ENCODE data around the gene ANO4. TPM values are rescaled to one million over a fixed set of nuclear protein-coding genes. Genes with fewer than 3 reads are reported as not detected.

Gene ANO4
- total RNA-seq, 4 donors from 2014 or later: 0.27 to 0.78 (median 0.48) TPM

- Histone ChIP-seq H3K36me3 (no peaks in the 10 kb centered on the region), H3K4me1 (no peaks in the 10 kb centered on the region), H3K27me3 (no peaks in the 10 kb centered on the region), H3K9me3 (no peaks in the 10 kb centered on the region), H3K4me3 (replicated peaks in 1 of 3) (no peak overlapping the region), H3K27ac (no peak overlapping the region)
- TF ChIP-seq POLR2A (IDR thresholded peaks at IDR 0.05) (no peak), CTCF (IDR thresholded peaks at IDR 0.05) (no peak)
- intact Hi-C loops (cut with DNase I): no loop called here
- 70 to 83% methylated on average over 2 to 3 of the region's 3 CpGs for WGBS, 2 donors
- no peak for DNase-seq
These were observed 232.6 kb downstream of the ANO4 start for GRCh38 chr12:101027200-101027599.

DNA sequence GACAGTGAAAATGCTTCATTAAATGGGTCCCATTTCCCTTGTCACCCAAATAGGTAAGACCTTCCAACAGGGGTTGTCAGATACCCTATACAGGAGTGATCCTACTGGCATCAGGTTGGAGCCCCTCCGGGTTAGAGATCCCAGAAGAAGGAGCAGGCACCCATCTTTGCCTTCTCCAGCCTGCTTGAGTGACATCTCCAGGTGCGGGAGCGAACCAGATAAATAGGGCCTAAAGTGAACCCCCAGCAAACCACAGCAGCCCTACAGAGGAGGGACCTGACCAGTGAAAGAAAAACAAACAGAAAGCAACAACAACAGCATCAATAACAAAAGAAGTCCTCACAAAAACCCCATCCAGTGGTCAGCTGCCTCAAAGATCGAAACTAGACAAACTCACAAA lies 233.2 kb downstream of the ANO4 start:
- Histone ChIP-seq H3K27me3 (no peaks in the 10 kb centered on the region), H3K4me3 (replicated peaks in 1 of 3) (no peak overlapping the region), H3K9me3 (no peaks in the 10 kb centered on the region), H3K4me1 (no peaks in the 10 kb centered on the region), H3K36me3 (no peaks in the 10 kb centered on the region), H3K27ac (no peak overlapping the region)
- intact Hi-C loops (cut with DNase I): no loop called here
- WGBS, 2 donors: 84 to 90% methylated on average over 4 of the region's 4 CpGs
- DNase-seq: no peak
- TF ChIP-seq CTCF (IDR thresholded peaks at IDR 0.05) (no peak), POLR2A (IDR thresholded peaks at IDR 0.05) (no peak)

GRCh38 chr12:101038289-101038871 lies 243.8 kb downstream of the ANO4 start:
- no peak for DNase-seq
- 63 to 68% methylated on average over 2 of the region's 2 CpGs for WGBS, 2 donors
- H3K4me1 ChIP-seq: no peaks in the 10 kb centered on the region
- H3K27me3 ChIP-seq: no peaks in the 10 kb centered on the region
- no peak overlapping the region for H3K27ac ChIP-seq
- no peak overlapping the region for H3K4me3 ChIP-seq (replicated peaks in 1 of 3)
- TF ChIP-seq CTCF (IDR thresholded peaks at IDR 0.05) (no peak), POLR2A (IDR thresholded peaks at IDR 0.05) (no peak)
- no peaks in the 10 kb centered on the region for H3K9me3 ChIP-seq
- H3K36me3 ChIP-seq: no peaks in the 10 kb centered on the region
- intact Hi-C loops (cut with DNase I): no loop called here

- Histone ChIP-seq H3K27me3 (no peaks in the 10 kb centered on the region), H3K9me3 (no peaks in the 10 kb centered on the region), H3K27ac (no peak overlapping the region), H3K4me1 (no peaks in the 10 kb centered on the region), H3K4me3 (replicated peaks in 1 of 3) (no peak overlapping the region), H3K36me3 (no peaks in the 10 kb centered on the region)
- DNase-seq: no peak
- WGBS, 2 donors: 87 to 91% methylated on average over 6 of the region's 6 CpGs
- intact Hi-C loops (cut with DNase I): no loop called here
- TF ChIP-seq POLR2A (IDR thresholded peaks at IDR 0.05) (no peak), CTCF (IDR thresholded peaks at IDR 0.05) (no peak)
These were observed 245.4 kb downstream of the ANO4 start for GRCh38 chr12:101039848-101040531.

GRCh38 chr12:101040936-101041335 lies 246.4 kb downstream of the ANO4 start:
- TF ChIP-seq CTCF (IDR thresholded peaks at IDR 0.05) (no peak), POLR2A (IDR thresholded peaks at IDR 0.05) (no peak)
- Histone ChIP-seq H3K36me3 (no peaks in the 10 kb centered on the region), H3K27ac (no peak overlapping the region), H3K9me3 (no peaks in the 10 kb centered on the region), H3K4me3 (replicated peaks in 1 of 3) (no peak overlapping the region), H3K4me1 (no peaks in the 10 kb centered on the region), H3K27me3 (no peaks in the 10 kb centered on the region)
- DNase-seq: no peak
- intact Hi-C loops (cut with DNase I): no loop called here
